NK-92 treated with Interleukin-12 subunit alpha and Interleukin-12 subunit beta, amount 100 ng/mL, for 24 hours (cell line): ENCODE results near the gene TMEM212.
"Not testable (repeated sequence)": the region's sequence is repeated elsewhere in the genome, so short reads cannot be mapped to it uniquely, and the experiment has no call there.

ENCODE experiments used
- DNase-seq: peaks from one replicate; lab custom pipeline; 2025; lab: John Stamatoyannopoulos, UW

Gene TMEM212

GRCh38 chr3:171835116-171835515 lies 8.0 kb upstream of the TMEM212 start:
- no peak for DNase-seq

GRCh38 chr3:171835613-171836012 lies 7.5 kb upstream of the TMEM212 start:
- no peak for DNase-seq

GRCh38 chr3:171836855-171837254 lies 6.3 kb upstream of the TMEM212 start:
- no peak for DNase-seq

GRCh38 chr3:171837698-171838097 lies 5.5 kb upstream of the TMEM212 start:
- no peak for DNase-seq

- DNase-seq, result no peak
These were observed 4.9 kb upstream of the TMEM212 start for GRCh38 chr3:171838218-171838720.

- DNase-seq, result no peak
These were observed 3.9 kb upstream of the TMEM212 start for GRCh38 chr3:171839270-171839669.

GRCh38 chr3:171840445-171840810 lies 2.7 kb upstream of the TMEM212 start:
- no peak for DNase-seq

- DNase-seq, result no peak
These were observed 2.1 kb upstream of the TMEM212 start for GRCh38 chr3:171840811-171841619.

- DNase-seq, result no peak
These were observed 1.5 kb upstream of the TMEM212 start for GRCh38 chr3:171841620-171842000.

- no peak for DNase-seq
These were observed 1.7 kb downstream of the TMEM212 start for GRCh38 chr3:171844873-171845272.

GRCh38 chr3:171845481-171846284 lies 2.5 kb downstream of the TMEM212 start:
- no peak for DNase-seq

GRCh38 chr3:171846597-171846996 lies 3.4 kb downstream of the TMEM212 start:
- DNase-seq, result no peak

- no peak for DNase-seq
These were observed 4.0 kb downstream of the TMEM212 start for GRCh38 chr3:171847133-171847532.

- no peak for DNase-seq
These were observed 4.6 kb downstream of the TMEM212 start for GRCh38 chr3:171847595-171848259.

GRCh38 chr3:171849617-171850319 lies 6.6 kb downstream of the TMEM212 start:
- DNase-seq, result no peak

GRCh38 chr3:171850320-171850959 lies 7.3 kb downstream of the TMEM212 start:
- no peak for DNase-seq

- no peak for DNase-seq
These were observed 8.0 kb downstream of the TMEM212 start for GRCh38 chr3:171850960-171851659.

GRCh38 chr3:171851660-171852058 lies 8.5 kb downstream of the TMEM212 start:
- no peak for DNase-seq

- DNase-seq, result no peak
These were observed 11.6 kb downstream of the TMEM212 start for GRCh38 chr3:171854649-171855305.

GRCh38 chr3:171858770-171859169 lies 15.6 kb downstream of the TMEM212 start:
- not testable (repeated sequence) for DNase-seq
